Nephron (organoid): ENCODE results near the gene STEAP3.

ENCODE experiments used
- H3K27ac Mint-ChIP-seq, 3 experiments: 2 replicates each; pipeline ENCODE4 v1.8.0; 2020; ENCODE audit warnings: mixed read lengths in 3 of 3, mild to moderate bottlenecking in 2 of 3, moderate library complexity in 1 of 3
- H3K27me3 Mint-ChIP-seq: 2 replicates; pipeline ENCODE4 v1.8.0; 2021; ENCODE audit warnings: low read depth, mild to moderate bottlenecking, moderate library complexity, mixed read lengths
- H3K36me3 Mint-ChIP-seq: 2 replicates; pipeline ENCODE4 v1.8.0; 2020; ENCODE audit warnings: low read depth, mixed read lengths
- H3K4me1 Mint-ChIP-seq: 2 replicates; pipeline ENCODE4 v1.8.0; 2020; ENCODE audit warnings: mixed read lengths
- H3K4me3 Mint-ChIP-seq, 3 experiments: 2 replicates each; pipeline ENCODE4 v1.8.0; 2020; ENCODE audit warnings: mild to moderate bottlenecking in 3 of 3, mixed read lengths in 3 of 3, moderate library complexity in 2 of 3
- H3K9me3 Mint-ChIP-seq: 2 replicates; pipeline ENCODE4 v1.8.0; 2020; ENCODE audit warnings: mixed read lengths
- CTCF ChIP-seq, 3 experiments: fragments of 200-600 bp; sonication (generic); IDR thresholded peaks; one replicate each; pipeline ENCODE4 v1.5.0; 2021; ENCODE audit warnings: antibody characterized with exemption in 3 of 3; ENCODE audit not compliant: unreplicated experiment in 3 of 3

The STEAP3 gene

GRCh38 chr2:119219873-119220272 lies 3.8 kb upstream of the STEAP3 start:
- H3K9me3 Mint-ChIP-seq: no peaks in the 10 kb centered on the region
- peaks cover 7% of the 10 kb centered on the region for H3K4me1 Mint-ChIP-seq
- H3K27ac Mint-ChIP-seq: no peak overlapping the region
- H3K4me3 Mint-ChIP-seq: no peak overlapping the region
- no peak for TF ChIP-seq CTCF (IDR thresholded peaks at IDR 0.05; ENCODE audit: unreplicated experiment in 3 of 3)
- no peaks in the 10 kb centered on the region for H3K36me3 Mint-ChIP-seq
- peaks cover 60% of the 10 kb centered on the region for H3K27me3 Mint-ChIP-seq

DNA sequence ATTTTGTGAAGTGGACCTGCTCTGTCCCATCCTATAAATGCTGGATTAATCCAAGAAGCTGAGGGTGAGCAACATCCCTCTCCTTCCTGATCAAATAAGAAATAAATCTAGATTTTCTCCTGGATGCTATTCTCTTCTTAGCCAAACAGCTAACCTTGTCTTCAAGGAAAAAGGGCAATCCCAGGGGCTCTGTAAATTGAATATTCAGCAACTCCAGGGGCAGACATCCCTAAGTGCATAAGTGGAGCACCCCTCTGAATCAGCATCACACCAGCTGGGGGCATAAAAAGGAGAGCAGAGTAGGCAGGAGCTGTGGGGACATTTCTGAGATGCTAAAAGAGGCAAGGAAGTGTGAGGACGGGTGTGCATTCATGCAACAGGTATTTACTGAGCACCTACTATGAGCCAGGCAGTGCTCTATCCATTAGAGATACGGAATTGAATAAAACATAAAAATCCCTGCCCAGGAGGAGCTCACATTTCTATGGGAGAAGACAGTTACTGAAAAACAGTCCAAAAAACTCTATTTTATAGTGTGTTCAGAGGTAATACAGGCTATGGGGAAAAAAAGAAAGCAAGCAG lies 2.8 kb upstream of the STEAP3 start:
- no peak overlapping the region for H3K4me3 Mint-ChIP-seq
- TF ChIP-seq CTCF (IDR thresholded peaks at IDR 0.05; ENCODE audit: unreplicated experiment in 3 of 3): no peak
- H3K36me3 Mint-ChIP-seq: no peaks in the 10 kb centered on the region
- H3K27ac Mint-ChIP-seq: no peak overlapping the region
- no peaks in the 10 kb centered on the region for H3K9me3 Mint-ChIP-seq
- H3K4me1 Mint-ChIP-seq: peaks cover 7% of the 10 kb centered on the region
- peaks cover 69% of the 10 kb centered on the region for H3K27me3 Mint-ChIP-seq

GRCh38 chr2:119221609-119222008 lies 2.0 kb upstream of the STEAP3 start:
- no peak overlapping the region for H3K4me3 Mint-ChIP-seq
- peaks cover 7% of the 10 kb centered on the region for H3K4me1 Mint-ChIP-seq
- H3K27me3 Mint-ChIP-seq: peaks cover 76% of the 10 kb centered on the region
- no peaks in the 10 kb centered on the region for H3K36me3 Mint-ChIP-seq
- TF ChIP-seq CTCF (IDR thresholded peaks at IDR 0.05; ENCODE audit: unreplicated experiment in 3 of 3): no peak
- H3K9me3 Mint-ChIP-seq: no peaks in the 10 kb centered on the region
- no peak overlapping the region for H3K27ac Mint-ChIP-seq

DNA sequence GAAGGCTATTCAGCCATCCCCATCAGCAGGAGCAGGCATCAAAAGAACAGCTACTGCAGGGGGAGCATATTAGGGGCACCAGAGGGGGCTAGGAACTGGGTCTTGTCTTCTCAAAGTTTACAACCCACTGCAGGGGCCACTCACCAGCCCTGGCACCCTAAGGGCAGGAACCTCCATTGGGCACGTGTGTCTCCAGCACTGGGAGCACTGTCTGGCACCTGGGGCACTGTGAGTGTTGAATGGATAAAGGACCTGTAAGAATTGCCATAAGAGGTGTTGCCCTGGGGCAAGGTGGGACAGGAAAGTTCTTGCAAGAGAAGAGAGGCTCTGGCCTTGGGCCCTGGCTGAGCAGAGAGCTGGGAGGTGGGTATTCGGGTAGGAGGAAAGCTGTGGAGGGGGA lies 1.4 kb upstream of the STEAP3 start:
- peaks cover 80% of the 10 kb centered on the region for H3K27me3 Mint-ChIP-seq
- H3K9me3 Mint-ChIP-seq: no peaks in the 10 kb centered on the region
- peak overlapping the region in 1 of 3 experiments; percentile 52 for H3K4me3 Mint-ChIP-seq
- peaks cover 7% of the 10 kb centered on the region for H3K4me1 Mint-ChIP-seq
- TF ChIP-seq CTCF (IDR thresholded peaks at IDR 0.05; ENCODE audit: unreplicated experiment in 3 of 3): no peak
- H3K36me3 Mint-ChIP-seq: no peaks in the 10 kb centered on the region
- no peak overlapping the region for H3K27ac Mint-ChIP-seq

DNA sequence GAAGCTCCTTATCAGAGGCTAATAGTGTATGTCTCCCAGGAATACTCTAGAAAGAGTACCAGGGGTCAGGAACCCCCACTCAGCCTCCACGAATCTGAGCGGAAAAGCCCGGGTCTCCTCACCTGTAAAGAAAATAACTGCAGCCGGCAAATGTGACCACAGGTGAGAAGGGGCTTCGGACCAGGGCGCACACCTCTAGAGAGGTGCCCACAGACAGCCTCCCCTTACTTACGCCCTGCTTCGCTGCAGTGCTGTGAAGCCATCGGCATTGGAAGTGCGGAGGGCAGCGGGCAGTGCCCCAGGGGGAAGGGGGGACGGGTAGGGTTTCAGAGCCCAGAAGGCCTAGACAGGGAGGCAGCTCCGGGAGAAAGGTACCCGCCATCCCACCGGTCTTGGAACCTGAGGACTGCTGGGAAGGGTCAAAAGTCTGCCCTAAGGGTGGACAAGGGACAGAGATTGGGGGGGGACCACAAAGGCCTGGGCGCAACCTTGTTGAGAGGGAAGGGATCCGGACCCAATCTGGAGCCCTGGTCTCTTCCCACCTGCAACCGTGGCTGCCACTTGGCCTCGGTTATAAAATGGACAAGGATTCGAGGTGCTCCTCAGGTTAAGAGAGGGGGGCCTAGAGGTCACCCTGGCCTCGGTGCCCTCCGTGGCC lies 642 bp upstream of the STEAP3 start:
- Mint-ChIP-seq H3K27ac (no peak overlapping the region), H3K4me3 (peak overlapping the region; percentile 62 to 70 (median 68)), H3K36me3 (no peaks in the 10 kb centered on the region), H3K9me3 (no peaks in the 10 kb centered on the region), H3K4me1 (peaks cover 7% of the 10 kb centered on the region), H3K27me3 (peaks cover 80% of the 10 kb centered on the region)
- TF ChIP-seq CTCF (IDR thresholded peaks at IDR 0.05; ENCODE audit: unreplicated experiment in 3 of 3): no peak
